T-cell (primary cell): ENCODE data around the gene IFNA8. TPM values are rescaled to one million over a fixed set of nuclear protein-coding genes. Genes with fewer than 3 reads are reported as not detected.
A peak's percentile ranks its signal among the peaks of the same experiment; 100 is the strongest.
"Not testable (repeated sequence)": the region's sequence is repeated elsewhere in the genome, so short reads cannot be mapped to it uniquely, and the experiment has no call there.

Source experiments
- ATAC-seq, 4 experiments: fragments of 200-7000 bp in 3 of 4; fragments of 150-1000 bp in 1 of 4; cut with Tn5 transposase; replicated peaks in 1 of 4; 1 replicate in 3 of 4; 2 replicates in 1 of 4; pipeline ENCODE4 v1.10.0; 2021; ENCODE audit warnings: moderate library complexity in 3 of 4, mild to moderate bottlenecking in 2 of 4, moderate number of reproducible peaks in 1 of 4
- CTCF ChIA-PET, 2 donors: fragments of 300-600 bp; sonication (Branson Sonifier 250); formaldehyde crosslinking; loops; one replicate each; lab custom pipeline; 2022; ENCODE audit warnings: antibody characterized with exemption in 2 of 2; lab: Charles Lee
- POLR2A ChIA-PET, 2 donors: fragments of 300-600 bp; sonication (Branson Sonifier 250); formaldehyde crosslinking; loops; one replicate each; lab custom pipeline; 2022; ENCODE audit warnings: antibody characterized with exemption in 2 of 2; lab: Charles Lee
- DNase-seq, 35 experiments: peaks; one replicate each; pipeline versions ENCODE4 v3.0.0 to v3.0.0-alpha.2; 2013 to 2023
- H3K27ac ChIP-seq: one replicate; pipeline ENCODE4 v1.5.1; 2013; ENCODE audit warnings: low read length
- H3K27me3 ChIP-seq, 2 experiments: replicated peaks in 1 of 2; 1 replicate in 1 of 2; 2 replicates in 1 of 2; pipeline versions ENCODE4 v1.6.1 to v1.7.0; 2013; ENCODE audit warnings: low read length in 1 of 2, mixed read lengths in 1 of 2; ENCODE audit not compliant: control insufficient read depth in 2 of 2, insufficient read depth in 2 of 2; ENCODE audit errors: extremely low read depth in 1 of 2
- H3K36me3 ChIP-seq, 2 donors: 1 replicate in 1 of 2; 2 replicates in 1 of 2; pipeline versions ENCODE4 v1.6.1 to v1.7.0; 2013; ENCODE audit warnings: low read length in 1 of 2; ENCODE audit not compliant: control insufficient read depth in 2 of 2, insufficient read depth in 1 of 2; ENCODE audit errors: extremely low read depth in 1 of 2
- H3K4me1 ChIP-seq, 2 experiments: 1 replicate in 1 of 2; 2 replicates in 1 of 2; pipeline versions ENCODE4 v1.6.1 to v1.7.0; 2013; ENCODE audit warnings: low read length in 2 of 2, mixed read lengths in 1 of 2; ENCODE audit not compliant: insufficient read depth in 2 of 2, control insufficient read depth in 1 of 2; ENCODE audit errors: extremely low read depth in 1 of 2
- H3K4me3 ChIP-seq, 2 donors: 1 replicate in 1 of 2; 2 replicates in 1 of 2; pipeline versions ENCODE4 v1.5.1 to v1.7.0; 2013; ENCODE audit warnings: mild to moderate bottlenecking in 2 of 2, low read length in 1 of 2, moderate library complexity in 1 of 2; ENCODE audit not compliant: control insufficient read depth in 1 of 2; ENCODE audit errors: extremely low read depth in 1 of 2
- H3K9me3 ChIP-seq: 2 replicates; pipeline ENCODE4 v1.7.0; 2013
- H3K27ac Mint-ChIP-seq, 2 donors: one replicate each; pipeline ENCODE4 v1.8.0; 2020 to 2021; ENCODE audit warnings: mild to moderate bottlenecking in 2 of 2, mixed read lengths in 2 of 2
- H3K27me3 Mint-ChIP-seq, 2 donors: one replicate each; pipeline ENCODE4 v1.8.0; 2021 to 2022; ENCODE audit warnings: mixed read lengths in 2 of 2
- H3K36me3 Mint-ChIP-seq: one replicate; pipeline ENCODE4 v1.8.0; 2021; ENCODE audit warnings: mixed read lengths
- H3K4me1 Mint-ChIP-seq, 3 donors: one replicate each; pipeline ENCODE4 v1.8.0; 2020 to 2022; ENCODE audit warnings: mixed read lengths in 3 of 3, mild to moderate bottlenecking in 1 of 3
- H3K4me3 Mint-ChIP-seq, 3 donors: one replicate each; pipeline ENCODE4 v1.8.0; 2020 to 2022; ENCODE audit warnings: mild to moderate bottlenecking in 3 of 3, mixed read lengths in 3 of 3, moderate library complexity in 3 of 3
- H3K9me3 Mint-ChIP-seq, 3 donors: one replicate each; pipeline ENCODE4 v1.8.0; 2020 to 2022; ENCODE audit warnings: mixed read lengths in 3 of 3
- WGBS: methylation state at CpG from one replicate; pipeline ENCODE4 v1.1.5; 2013; ENCODE audit warnings: missing lambda C conversion rate; ENCODE audit not compliant: insufficient coverage; 5-methylcytosine and 5-hydroxymethylcytosine counted together
- total RNA-seq, 35 experiments: library from RNA in 6 of 35; stranded (reverse) in 6 of 35; fragments of 120-200 nt in 1 of 35; gene quantifications; one replicate each; pipeline versions ENCODE4 v1.2.1 to v1.2.4 and lab custom pipeline; 2013 to 2026

IFNA8 gene
- total RNA-seq, result not detected
- total RNA-seq (2013), result not detected
- total RNA-seq (lab: John Stamatoyannopoulos, UW), result 0 to 0.06 (median 0) reads per million in 29 experiments

- peaks cover 0 to 9% (median 6%) of the 10 kb centered on the region in 3 donors for H3K4me1 Mint-ChIP-seq
- POLR2A ChIA-PET, result no interaction called here
- WGBS, result no CpG with 5 or more reads among the region's 1 CpG
- CTCF ChIA-PET, result interaction anchor here (1.1 to 2.4 kb wide), 4 partner anchors 11 to 82 kb away, joined by 3 to 9 read pairs (median 6); no protein-coding TSS in a partner anchor
- no peak within 1 kb of the TSS for H3K4me3 Mint-ChIP-seq
- DNase-seq (no peak), ATAC-seq (no peak)
- Histone ChIP-seq H3K9me3 (no peaks in the 10 kb centered on the region), H3K27me3 (no peaks in the 10 kb centered on the region), H3K4me3 (no peak within 1 kb of the TSS), H3K27ac (no peak within 1 kb of the TSS), H3K36me3 (no peaks in the 10 kb centered on the region), H3K4me1 (peaks cover 0 to 3% of the 10 kb centered on the region in 2 experiments)
- no peaks in the 10 kb centered on the region for H3K36me3 Mint-ChIP-seq
- peaks cover 12 to 23% of the 10 kb centered on the region in 2 donors for H3K27me3 Mint-ChIP-seq
- H3K27ac Mint-ChIP-seq, result no peak within 1 kb of the TSS
- H3K9me3 Mint-ChIP-seq, result no peaks in the 10 kb centered on the region
These were observed at the start of gene IFNA8 for GRCh38 chr9:21408817-21409216. Gene IFNA8, plus strand, starts transcription at chr9:21409117. Its CDS starts 60 bp downstream, at chr9:21409177.

GRCh38 chr9:21362287-21362686 lies 46.6 kb upstream of the IFNA8 start:
- no peak overlapping the region for H3K27ac ChIP-seq
- Mint-ChIP-seq H3K27me3 (peaks cover 16 to 30% of the 10 kb centered on the region in 2 donors), H3K4me3 (no peak overlapping the region), H3K27ac (no peak overlapping the region), H3K4me1 (peaks cover 16 to 18% (median 16%) of the 10 kb centered on the region in 3 donors), H3K9me3 (no peaks in the 10 kb centered on the region), H3K36me3 (no peaks in the 10 kb centered on the region)
- POLR2A ChIA-PET, result no interaction called here
- peaks cover 5 to 7% of the 10 kb centered on the region in 2 experiments for H3K4me1 ChIP-seq
- 90% methylated on average over 1 of the region's 8 CpGs for WGBS
- ATAC-seq, result no peak
- H3K36me3 ChIP-seq, result no peaks in the 10 kb centered on the region
- CTCF ChIA-PET, result no interaction called here
- DNase-seq, result no peak
- H3K4me3 ChIP-seq, result no peak overlapping the region
- H3K9me3 ChIP-seq, result no peaks in the 10 kb centered on the region
- H3K27me3 ChIP-seq, result no peaks in the 10 kb centered on the region

- H3K36me3 Mint-ChIP-seq, H3K4me3 Mint-ChIP-seq, H3K27ac ChIP-seq, H3K4me1 Mint-ChIP-seq, CTCF ChIA-PET, H3K4me1 ChIP-seq, H3K9me3 ChIP-seq, H3K27ac Mint-ChIP-seq, H3K4me3 ChIP-seq, H3K9me3 Mint-ChIP-seq, ATAC-seq, H3K36me3 ChIP-seq, DNase-seq, H3K27me3 ChIP-seq: not testable (repeated sequence)
- POLR2A ChIA-PET, result interaction anchor here in 1 of 2 donors (0.6 kb wide), 1 partner anchor 973 kb away, joined by 3 read pairs; no protein-coding TSS in a partner anchor
- peaks cover 20 to 34% of the 10 kb centered on the region in 2 donors for H3K27me3 Mint-ChIP-seq
- WGBS, result no CpG with 5 or more reads among the region's 2 CpGs
These were observed 41.7 kb upstream of the IFNA8 start for GRCh38 chr9:21367169-21367568.

GRCh38 chr9:21367957-21368356 lies 41.0 kb upstream of the IFNA8 start, which contains the start of gene IFNA13:
Gene IFNA13, minus strand, starts transcription at chr9:21368057. Its CDS starts 47 bp downstream, at chr9:21368010.
- Histone ChIP-seq H3K27ac (no peak within 1 kb of the TSS), H3K4me3 (no peak within 1 kb of the TSS), H3K36me3 (no peaks in the 10 kb centered on the region), H3K27me3 (peaks cover 0 to 6% of the 10 kb centered on the region in 2 experiments), H3K4me1 (no peaks in the 10 kb centered on the region), H3K9me3 (no peaks in the 10 kb centered on the region)
- Mint-ChIP-seq H3K36me3 (no peaks in the 10 kb centered on the region), H3K27ac (no peak within 1 kb of the TSS), H3K4me3 (no peak within 1 kb of the TSS), H3K4me1 (no peaks in the 10 kb centered on the region), H3K27me3 (peaks cover 20 to 33% of the 10 kb centered on the region in 2 donors), H3K9me3 (no peaks in the 10 kb centered on the region)
- no peak for ATAC-seq
- ChIA-PET POLR2A (no interaction called here), CTCF (no interaction called here)
- WGBS, result 86% methylated on average over 1 of the region's 3 CpGs
- DNase-seq, result no peak

- CTCF ChIA-PET, H3K36me3 ChIP-seq, H3K27me3 ChIP-seq, H3K4me1 ChIP-seq, H3K4me3 ChIP-seq, H3K9me3 Mint-ChIP-seq, H3K4me3 Mint-ChIP-seq, H3K36me3 Mint-ChIP-seq, H3K4me1 Mint-ChIP-seq, DNase-seq, ATAC-seq, H3K27ac Mint-ChIP-seq, POLR2A ChIA-PET, H3K9me3 ChIP-seq, H3K27ac ChIP-seq: not testable (repeated sequence)
- peaks cover 11 to 23% of the 10 kb centered on the region in 2 donors for H3K27me3 Mint-ChIP-seq
- WGBS, result no CpG with 5 or more reads among the region's 4 CpGs
These were observed 37.5 kb upstream of the IFNA8 start for GRCh38 chr9:21371467-21371866.

- Histone ChIP-seq H3K4me3 (no peak overlapping the region), H3K9me3 (no peaks in the 10 kb centered on the region), H3K36me3 (no peaks in the 10 kb centered on the region), H3K4me1 (no peaks in the 10 kb centered on the region), H3K27me3 (no peaks in the 10 kb centered on the region), H3K27ac (no peak overlapping the region)
- Mint-ChIP-seq H3K9me3 (no peaks in the 10 kb centered on the region), H3K4me3 (peak overlapping the region in 2 of 3 donors; percentile 10 to 12), H3K36me3 (no peaks in the 10 kb centered on the region), H3K4me1 (peaks cover 14 to 20% (median 17%) of the 10 kb centered on the region in 3 donors), H3K27me3 (peaks cover 36 to 41% of the 10 kb centered on the region in 2 donors), H3K27ac (peak overlapping the region in 1 of 2 donors; percentile 36)
- ATAC-seq (peak in 3 of 4 experiments; percentile 36 to 84 (median 50)), DNase-seq (peak in 3 of 35 experiments; percentile 10 to 37 (median 23))
- POLR2A ChIA-PET, result no interaction called here
- CTCF ChIA-PET, result no interaction called here
- WGBS, result no CpG with 5 or more reads among the region's 5 CpGs
These were observed 27.2 kb upstream of the IFNA8 start for GRCh38 chr9:21381448-21382339.
